GM23338 (cell line): ENCODE measurements around the gene AGMAT. TPM values are rescaled to one million over a fixed set of nuclear protein-coding genes. Genes with fewer than 3 reads are reported as not detected.

Source experiments
- ATAC-seq: fragments of 200-7000 bp; cut with Tn5 transposase; 3 replicates; pipeline ENCODE4 v1.9.1; 2020
- DNase-seq: peaks from one replicate; pipeline ENCODE4 v3.0.0-alpha.2; 2015; ENCODE audit warnings: low spot score
- H2AFZ ChIP-seq: fragments of 200-600 bp; sonication (generic); 2 replicates; pipeline ENCODE4 v1.8.0; 2016; ENCODE audit warnings: antibody characterized with exemption, mild to moderate bottlenecking, moderate library complexity
- H3F3A ChIP-seq: fragments of 200-600 bp; sonication (generic); replicated peaks from 2 replicates; pipeline ENCODE4 v1.8.0; 2017; ENCODE audit warnings: antibody characterized with exemption, mixed run types, low read depth
- H3K27ac ChIP-seq: fragments of 200-600 bp; sonication (generic); 2 replicates; pipeline ENCODE4 v1.6.1; 2016; ENCODE audit warnings: low read depth
- H3K27me3 ChIP-seq: fragments of 200-600 bp; sonication (generic); 2 replicates; pipeline ENCODE4 v1.8.0; 2016; ENCODE audit warnings: mild to moderate bottlenecking, mixed run types, moderate library complexity; ENCODE audit not compliant: insufficient read depth
- H3K36me3 ChIP-seq: fragments of 200-600 bp; sonication (generic); 2 replicates; pipeline ENCODE4 v1.8.0; 2016; ENCODE audit warnings: mild to moderate bottlenecking; ENCODE audit not compliant: insufficient read depth
- H3K4me1 ChIP-seq: fragments of 200-600 bp; sonication (generic); 2 replicates; pipeline ENCODE4 v1.8.0; 2016; ENCODE audit warnings: mild to moderate bottlenecking, moderate library complexity; ENCODE audit not compliant: insufficient read depth
- H3K4me2 ChIP-seq: fragments of 200-600 bp; sonication (generic); 2 replicates; pipeline ENCODE4 v1.7.1; 2017; ENCODE audit warnings: mixed run types
- H3K4me3 ChIP-seq: fragments of 200-600 bp; sonication (generic); 2 replicates; pipeline ENCODE4 v1.6.1; 2016; ENCODE audit warnings: mixed run types
- H3K79me2 ChIP-seq: fragments of 200-600 bp; sonication (generic); replicated peaks from 2 replicates; pipeline ENCODE4 v1.8.0; 2017; ENCODE audit warnings: mild to moderate bottlenecking; ENCODE audit not compliant: insufficient read depth
- H3K9me2 ChIP-seq: fragments of 200-600 bp; sonication (generic); 2 replicates; pipeline ENCODE4 v1.8.0; 2017; ENCODE audit not compliant: insufficient read depth
- H4K20me1 ChIP-seq: fragments of 200-600 bp; sonication (generic); replicated peaks from 2 replicates; pipeline ENCODE4 v1.8.0; 2017; ENCODE audit warnings: mild to moderate bottlenecking; ENCODE audit not compliant: insufficient read depth
- H3K27ac Mint-ChIP-seq: 2 replicates; pipeline ENCODE4 v1.8.0; 2020; ENCODE audit warnings: inconsistent platforms, mild to moderate bottlenecking, moderate library complexity, mixed read lengths
- H3K27me3 Mint-ChIP-seq: 3 replicates; pipeline ENCODE4 v1.8.0; 2022; ENCODE audit warnings: low read depth, mild to moderate bottlenecking, moderate library complexity, mixed read lengths, inconsistent platforms; ENCODE audit not compliant: insufficient read depth, poor library complexity
- H3K36me3 Mint-ChIP-seq: 3 replicates; pipeline ENCODE4 v1.8.0; 2021; ENCODE audit warnings: low read depth, mild to moderate bottlenecking, inconsistent platforms, moderate library complexity, mixed read lengths
- H3K4me1 Mint-ChIP-seq: 3 replicates; pipeline ENCODE4 v1.8.0; 2020; ENCODE audit warnings: mild to moderate bottlenecking, inconsistent platforms, mixed read lengths
- H3K4me3 Mint-ChIP-seq: 3 replicates; pipeline ENCODE4 v1.8.0; 2021; ENCODE audit warnings: moderate library complexity, mild to moderate bottlenecking, inconsistent platforms, mixed read lengths
- H3K9me3 Mint-ChIP-seq: 3 replicates; pipeline ENCODE4 v1.8.0; 2020; ENCODE audit warnings: moderate library complexity, mild to moderate bottlenecking, inconsistent platforms, mixed read lengths
- CREB1 ChIP-seq: fragments of 250-450 bp; sonication (Bioruptor Pico); IDR thresholded peaks from 2 replicates; pipeline ENCODE4 v1.5.0; 2020; ENCODE audit warnings: low read depth, mild to moderate bottlenecking, moderate library complexity
- EZH2 ChIP-seq: fragments of 200-600 bp; sonication (generic); IDR thresholded peaks from one replicate; pipeline ENCODE4 v1.8.0; 2017; ENCODE audit warnings: antibody characterized with exemption, mild to moderate bottlenecking, low read depth; ENCODE audit not compliant: unreplicated experiment
- EZH2phosphoT487 ChIP-seq: fragments of 200-600 bp; sonication (generic); IDR thresholded peaks from one replicate; pipeline ENCODE4 v1.8.1; 2018; ENCODE audit warnings: antibody characterized with exemption; ENCODE audit not compliant: unreplicated experiment
- JUNB ChIP-seq: IDR thresholded peaks from one replicate; pipeline ENCODE4 v1.6.1; 2016; ENCODE audit warnings: antibody characterized with exemption; ENCODE audit not compliant: unreplicated experiment
- NANOG ChIP-seq: IDR thresholded peaks from 2 replicates; pipeline ENCODE4 v1.6.1; 2016; ENCODE audit warnings: antibody characterized with exemption, borderline replicate concordance
- STAT1 ChIP-seq: IDR thresholded peaks from one replicate; pipeline ENCODE4 v1.6.1; 2016; ENCODE audit warnings: antibody characterized with exemption; ENCODE audit not compliant: unreplicated experiment
- ZNF114 ChIP-seq: fragments of 250-450 bp; sonication (Bioruptor Pico); IDR thresholded peaks from 2 replicates; pipeline ENCODE4 v1.5.0; 2020; ENCODE audit warnings: mild to moderate bottlenecking, moderate library complexity
- ZNF331 ChIP-seq: fragments of 250-450 bp; sonication (Bioruptor Pico); IDR thresholded peaks from 2 replicates; pipeline ENCODE4 v1.5.0; 2020; ENCODE audit warnings: low read depth, mild to moderate bottlenecking, moderate library complexity
- polyA plus RNA-seq: library from polyadenylated mRNA; unstranded; fragments of >200 nt; fragmentation: Nextera tagmentation; extraction: Ambion mirVana; gene quantifications from 2 replicates; pipeline ENCODE4 v1.2.1, GENCODE V29; 2016
- total RNA-seq: library from RNA; depleted of rRNA; stranded (reverse); fragments of >200 nt; shearing (Covaris generic); gene quantifications from 2 replicates; pipeline ENCODE4 v1.2.3, GENCODE V29; 2014
- TF ChIP-seq, protein P1 (sequence below): IDR thresholded peaks from 2 replicates; pipeline ENCODE4 v1.6.1; 2016; ENCODE audit warnings: antibody characterized with exemption
- TF ChIP-seq, protein P2 (sequence below): IDR thresholded peaks from one replicate; pipeline ENCODE4 v1.6.1; 2018; ENCODE audit warnings: antibody characterized with exemption; ENCODE audit not compliant: unreplicated experiment
- TF ChIP-seq, protein P3 (sequence below), 2 experiments: fragments of 200-600 bp in 1 of 2; sonication (generic) in 1 of 2; conservative IDR thresholded peaks; 2 replicates each; pipeline versions ENCODE4 v1.5.1 to v1.6.1; 2016 to 2017; ENCODE audit warnings: antibody characterized with exemption in 2 of 2, low read depth in 2 of 2, mild to moderate bottlenecking in 2 of 2, moderate library complexity in 1 of 2

Gene AGMAT
- total and polyA plus RNA-seq, 2 experiments from 2014 or later: 1.8 to 7.4 TPM

DNA sequence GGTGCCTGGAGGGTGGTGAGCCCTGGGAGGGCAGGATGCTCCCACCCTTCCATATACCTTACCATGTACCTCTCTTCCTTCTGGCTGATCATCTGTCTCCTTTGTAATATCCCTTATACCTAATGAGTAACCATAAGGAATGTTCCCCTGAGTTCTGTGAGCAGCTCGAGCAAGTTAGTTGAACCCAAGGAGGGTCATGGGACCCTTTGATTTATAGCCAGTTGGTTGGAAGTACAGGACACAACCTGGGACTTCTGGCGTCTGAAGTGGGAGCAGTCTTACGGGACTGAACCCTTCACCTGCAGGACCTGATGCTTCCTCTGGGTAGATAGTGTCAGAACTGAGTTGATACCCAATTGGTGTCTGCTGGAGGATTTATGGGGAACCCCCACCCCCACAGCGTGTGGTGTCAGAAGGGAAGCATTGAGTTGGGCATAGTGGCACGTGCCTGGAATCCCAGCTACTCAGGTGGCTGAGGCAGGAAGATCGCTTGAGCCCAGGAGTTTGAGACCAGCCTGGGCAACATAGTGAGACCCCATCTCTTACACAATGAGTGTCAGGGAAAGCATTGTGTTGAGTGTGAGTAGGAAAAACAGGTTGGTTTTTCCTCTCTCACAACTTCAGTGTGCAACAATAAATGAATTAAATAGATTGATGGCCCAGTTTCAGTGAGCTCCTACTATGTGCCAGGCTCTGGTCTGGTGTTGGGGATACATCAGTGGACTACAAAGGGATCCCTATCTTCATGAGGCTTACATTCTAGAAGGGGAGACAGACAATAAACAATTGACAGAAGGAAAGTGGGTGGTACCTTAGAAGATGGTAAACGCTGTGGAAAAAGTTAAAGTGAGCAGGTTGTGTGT lies 42.2 kb downstream of the AGMAT start:
- ATAC-seq (no peak), DNase-seq (no peak)
- TF ChIP-seq ZNF114 (CRISPR knock-in tag) (no peak), EZH2phosphoT487 (no peak), NANOG (no peak), ZNF331 (no peak), CREB1 (CRISPR knock-in tag) (no peak)
- TF ChIP-seq, protein P1, sequence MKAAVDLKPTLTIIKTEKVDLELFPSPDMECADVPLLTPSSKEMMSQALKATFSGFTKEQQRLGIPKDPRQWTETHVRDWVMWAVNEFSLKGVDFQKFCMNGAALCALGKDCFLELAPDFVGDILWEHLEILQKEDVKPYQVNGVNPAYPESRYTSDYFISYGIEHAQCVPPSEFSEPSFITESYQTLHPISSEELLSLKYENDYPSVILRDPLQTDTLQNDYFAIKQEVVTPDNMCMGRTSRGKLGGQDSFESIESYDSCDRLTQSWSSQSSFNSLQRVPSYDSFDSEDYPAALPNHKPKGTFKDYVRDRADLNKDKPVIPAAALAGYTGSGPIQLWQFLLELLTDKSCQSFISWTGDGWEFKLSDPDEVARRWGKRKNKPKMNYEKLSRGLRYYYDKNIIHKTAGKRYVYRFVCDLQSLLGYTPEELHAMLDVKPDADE: no peak
- TF ChIP-seq, protein P2, sequence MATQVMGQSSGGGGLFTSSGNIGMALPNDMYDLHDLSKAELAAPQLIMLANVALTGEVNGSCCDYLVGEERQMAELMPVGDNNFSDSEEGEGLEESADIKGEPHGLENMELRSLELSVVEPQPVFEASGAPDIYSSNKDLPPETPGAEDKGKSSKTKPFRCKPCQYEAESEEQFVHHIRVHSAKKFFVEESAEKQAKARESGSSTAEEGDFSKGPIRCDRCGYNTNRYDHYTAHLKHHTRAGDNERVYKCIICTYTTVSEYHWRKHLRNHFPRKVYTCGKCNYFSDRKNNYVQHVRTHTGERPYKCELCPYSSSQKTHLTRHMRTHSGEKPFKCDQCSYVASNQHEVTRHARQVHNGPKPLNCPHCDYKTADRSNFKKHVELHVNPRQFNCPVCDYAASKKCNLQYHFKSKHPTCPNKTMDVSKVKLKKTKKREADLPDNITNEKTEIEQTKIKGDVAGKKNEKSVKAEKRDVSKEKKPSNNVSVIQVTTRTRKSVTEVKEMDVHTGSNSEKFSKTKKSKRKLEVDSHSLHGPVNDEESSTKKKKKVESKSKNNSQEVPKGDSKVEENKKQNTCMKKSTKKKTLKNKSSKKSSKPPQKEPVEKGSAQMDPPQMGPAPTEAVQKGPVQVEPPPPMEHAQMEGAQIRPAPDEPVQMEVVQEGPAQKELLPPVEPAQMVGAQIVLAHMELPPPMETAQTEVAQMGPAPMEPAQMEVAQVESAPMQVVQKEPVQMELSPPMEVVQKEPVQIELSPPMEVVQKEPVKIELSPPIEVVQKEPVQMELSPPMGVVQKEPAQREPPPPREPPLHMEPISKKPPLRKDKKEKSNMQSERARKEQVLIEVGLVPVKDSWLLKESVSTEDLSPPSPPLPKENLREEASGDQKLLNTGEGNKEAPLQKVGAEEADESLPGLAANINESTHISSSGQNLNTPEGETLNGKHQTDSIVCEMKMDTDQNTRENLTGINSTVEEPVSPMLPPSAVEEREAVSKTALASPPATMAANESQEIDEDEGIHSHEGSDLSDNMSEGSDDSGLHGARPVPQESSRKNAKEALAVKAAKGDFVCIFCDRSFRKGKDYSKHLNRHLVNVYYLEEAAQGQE: no peak
- Histone ChIP-seq H3K4me2 (no peak overlapping the region), H3K9me2 (no peaks in the 10 kb centered on the region), H3K4me1 (no peaks in the 10 kb centered on the region), H3K36me3 (peaks cover 5% of the 10 kb centered on the region; the same call in 1 of the 2 replicates), H3K4me3 (no peak overlapping the region), H3K79me2 (no peaks in the 10 kb centered on the region), H3K27me3 (no peaks in the 10 kb centered on the region), H2AFZ (no peak overlapping the region), H3K27ac (no peak overlapping the region), H4K20me1 (no peaks in the 10 kb centered on the region; the same call in 1 of the 2 replicates), H3F3A (no peaks in the 10 kb centered on the region)
- Mint-ChIP-seq H3K27ac (no peak overlapping the region), H3K9me3 (no peaks in the 10 kb centered on the region), H3K27me3 (no peaks in the 10 kb centered on the region), H3K4me1 (no peaks in the 10 kb centered on the region), H3K4me3 (no peak overlapping the region), H3K36me3 (peaks cover 31% of the 10 kb centered on the region)

DNA sequence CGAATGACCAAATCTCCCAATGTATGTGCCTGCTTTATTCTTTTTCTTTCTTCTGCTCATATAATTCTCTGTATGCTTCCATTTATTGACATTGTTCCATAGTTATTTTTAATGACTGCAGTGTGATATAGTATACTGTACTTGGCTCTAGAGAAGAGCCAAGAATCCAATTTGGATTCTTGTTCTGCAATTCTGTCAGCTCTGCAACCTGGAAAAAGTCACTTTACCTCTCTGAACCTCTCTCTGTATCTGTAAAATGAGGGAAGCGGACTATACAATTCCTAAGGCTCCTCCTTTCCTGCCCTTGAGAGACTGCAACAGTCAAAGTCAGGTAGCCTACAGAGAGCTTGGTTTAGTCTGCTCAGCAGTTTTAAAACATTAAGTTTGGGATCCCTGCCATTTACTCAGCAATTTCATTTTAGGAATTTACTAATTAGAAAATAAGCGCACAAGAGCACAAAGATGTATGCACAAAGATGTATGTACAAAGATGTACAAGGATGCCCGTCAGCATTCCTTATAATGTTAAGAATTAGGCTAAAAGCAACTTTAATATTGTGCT lies 43.5 kb downstream of the AGMAT start:
- Mint-ChIP-seq H3K27me3 (no peaks in the 10 kb centered on the region), H3K27ac (no peak overlapping the region), H3K9me3 (no peaks in the 10 kb centered on the region), H3K4me3 (no peak overlapping the region), H3K36me3 (peaks cover 35% of the 10 kb centered on the region), H3K4me1 (no peaks in the 10 kb centered on the region)
- no peak for DNase-seq
- Histone ChIP-seq H3K27ac (no peak overlapping the region), H2AFZ (no peak overlapping the region), H3K4me2 (no peak overlapping the region), H3K79me2 (no peaks in the 10 kb centered on the region), H3F3A (no peaks in the 10 kb centered on the region), H3K36me3 (peaks cover 16% of the 10 kb centered on the region), H3K27me3 (no peaks in the 10 kb centered on the region), H3K9me2 (no peaks in the 10 kb centered on the region), H3K4me3 (no peak overlapping the region), H3K4me1 (no peaks in the 10 kb centered on the region), H4K20me1 (no peaks in the 10 kb centered on the region; the same call in 1 of the 2 replicates)
- no peak for ATAC-seq
- no peak for TF ChIP-seq CREB1 (CRISPR knock-in tag)
- TF ChIP-seq EZH2: no peak
- no peak for TF ChIP-seq ZNF331
- no peak for TF ChIP-seq STAT1
- TF ChIP-seq, protein P3, sequence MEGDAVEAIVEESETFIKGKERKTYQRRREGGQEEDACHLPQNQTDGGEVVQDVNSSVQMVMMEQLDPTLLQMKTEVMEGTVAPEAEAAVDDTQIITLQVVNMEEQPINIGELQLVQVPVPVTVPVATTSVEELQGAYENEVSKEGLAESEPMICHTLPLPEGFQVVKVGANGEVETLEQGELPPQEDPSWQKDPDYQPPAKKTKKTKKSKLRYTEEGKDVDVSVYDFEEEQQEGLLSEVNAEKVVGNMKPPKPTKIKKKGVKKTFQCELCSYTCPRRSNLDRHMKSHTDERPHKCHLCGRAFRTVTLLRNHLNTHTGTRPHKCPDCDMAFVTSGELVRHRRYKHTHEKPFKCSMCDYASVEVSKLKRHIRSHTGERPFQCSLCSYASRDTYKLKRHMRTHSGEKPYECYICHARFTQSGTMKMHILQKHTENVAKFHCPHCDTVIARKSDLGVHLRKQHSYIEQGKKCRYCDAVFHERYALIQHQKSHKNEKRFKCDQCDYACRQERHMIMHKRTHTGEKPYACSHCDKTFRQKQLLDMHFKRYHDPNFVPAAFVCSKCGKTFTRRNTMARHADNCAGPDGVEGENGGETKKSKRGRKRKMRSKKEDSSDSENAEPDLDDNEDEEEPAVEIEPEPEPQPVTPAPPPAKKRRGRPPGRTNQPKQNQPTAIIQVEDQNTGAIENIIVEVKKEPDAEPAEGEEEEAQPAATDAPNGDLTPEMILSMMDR (conservative IDR thresholded peaks at IDR 0.05; ENCODE audit: low read depth in 2 of 2): no peak
- TF ChIP-seq JUNB: no peak
- TF ChIP-seq, protein P2: no peak
